ENCODE measurements around the gene AGER. TPM values are rescaled to one million over a fixed set of nuclear protein-coding genes. Genes with fewer than 3 reads are reported as not detected.
"Not testable (repeated sequence)": the region's sequence is repeated elsewhere in the genome, so short reads cannot be mapped to it uniquely, and the experiment has no call there.

AGER gene
- total and polyA plus RNA-seq, 7 donors, result 1.9 to 10.6 (median 5.3) TPM; not detected in 1

- H3K4me1 ChIP-seq, result peaks cover 0 to 18% (median 17%) of the 10 kb centered on the region in 4 donors
- intact Hi-C loops (cut with DNase I), result no loop called here
- no peaks in the 10 kb centered on the region for H3K27me3 ChIP-seq
- no peaks in the 10 kb centered on the region for H3K9me3 ChIP-seq
- H3K27ac ChIP-seq, result no peak overlapping the region
- WGBS, 2 donors, result 92 to 94% methylated on average over 1 of the region's 1 CpG
- DNase-seq, result no peak
- no peak overlapping the region for H3K4me3 ChIP-seq
- H3K36me3 ChIP-seq, result peaks cover 0 to 18% (median 0%) of the 10 kb centered on the region in 4 donors
- TF ChIP-seq POLR2A (IDR thresholded peaks at IDR 0.05), result no peak
- no peak for TF ChIP-seq CTCF (IDR thresholded peaks at IDR 0.05)
- no peak for TF ChIP-seq EP300 (IDR thresholded peaks at IDR 0.05)
- TF ChIP-seq POLR2AphosphoS5 (IDR thresholded peaks at IDR 0.05), result no peak
These were observed 37.8 kb downstream of the AGER start for GRCh38 chr6:32146287-32146686.

- H3K9me3 ChIP-seq; H3K4me1 ChIP-seq; H3K4me3 ChIP-seq; H3K27ac ChIP-seq; intact Hi-C loops (cut with DNase I); H3K27me3 ChIP-seq; DNase-seq: not testable (repeated sequence)
- H3K36me3 ChIP-seq, result peaks cover 0 to 13% (median 0%) of the 10 kb centered on the region in 4 donors
- 17 to 73% methylated on average over 7 of the region's 7 CpGs for WGBS, 2 donors
These were observed 39.8 kb downstream of the AGER start for GRCh38 chr6:32144238-32144637.

- WGBS, 2 donors, result 80 to 97% methylated on average over 5 of the region's 5 CpGs
- no peaks in the 10 kb centered on the region for H3K27me3 ChIP-seq
- intact Hi-C loops (cut with DNase I), result no loop called here
These were observed 43.5 kb downstream of the AGER start for GRCh38 chr6:32140420-32141046.

GRCh38 chr6:32139590-32139989 lies 44.5 kb downstream of the AGER start:
- Histone ChIP-seq H3K27me3 (no peaks in the 10 kb centered on the region), H3K36me3 (no peaks in the 10 kb centered on the region), H3K4me1 (no peaks in the 10 kb centered on the region), H3K4me3 (no peak overlapping the region), H3K27ac (no peak overlapping the region), H3K9me3 (no peaks in the 10 kb centered on the region)
- intact Hi-C loops (cut with DNase I), result no loop called here
- TF ChIP-seq CTCF (IDR thresholded peaks at IDR 0.05) (no peak), EP300 (IDR thresholded peaks at IDR 0.05) (no peak), POLR2A (IDR thresholded peaks at IDR 0.05) (no peak), POLR2AphosphoS5 (IDR thresholded peaks at IDR 0.05) (no peak)
- no peak for DNase-seq
- WGBS, 2 donors, result 76 to 77% methylated on average over 5 of the region's 5 CpGs

More at GRCh38 chr6:32140420-32141046, 43.5 kb downstream of the AGER start:
- no peaks in the 10 kb centered on the region for H3K9me3 ChIP-seq
- no peak for DNase-seq
- TF ChIP-seq POLR2A (IDR thresholded peaks at IDR 0.05), result no peak
- no peak for TF ChIP-seq CTCF (IDR thresholded peaks at IDR 0.05)
- TF ChIP-seq POLR2AphosphoS5 (IDR thresholded peaks at IDR 0.05), result no peak
- TF ChIP-seq EP300 (IDR thresholded peaks at IDR 0.05), result no peak
- no peak overlapping the region for H3K27ac ChIP-seq
- no peak overlapping the region for H3K4me3 ChIP-seq
- H3K36me3 ChIP-seq, result no peaks in the 10 kb centered on the region
- no peaks in the 10 kb centered on the region for H3K4me1 ChIP-seq

GRCh38 chr6:32137454-32137853 lies 46.6 kb downstream of the AGER start:
- Histone ChIP-seq H3K27me3 (no peaks in the 10 kb centered on the region), H3K27ac (no peak overlapping the region), H3K36me3 (no peaks in the 10 kb centered on the region), H3K9me3 (no peaks in the 10 kb centered on the region), H3K4me3 (no peak overlapping the region), H3K4me1 (no peaks in the 10 kb centered on the region)
- no peak for DNase-seq
- intact Hi-C loops (cut with DNase I), result no loop called here
- TF ChIP-seq EP300 (IDR thresholded peaks at IDR 0.05), result no peak
- no peak for TF ChIP-seq POLR2AphosphoS5 (IDR thresholded peaks at IDR 0.05)
- TF ChIP-seq CTCF (IDR thresholded peaks at IDR 0.05), result no peak
- no peak for TF ChIP-seq POLR2A (IDR thresholded peaks at IDR 0.05)

Measured in sigmoid colon (tissue), 7 donors.